Activated CD4-positive, alpha-beta memory T cell treated with anti-CD3 and anti-CD28 coated beads, Interleukin-2, amount 10 ng/mL, durations not matched to agents 7 days and 5 days (primary cell): Measurements from ENCODE around the gene CREB3L1. TPM values are rescaled to one million over a fixed set of nuclear protein-coding genes. Genes with fewer than 3 reads are reported as not detected.

ENCODE experiments used
- CTCF ChIA-PET: fragments of 350-600 bp; sonication (Branson Sonifier 250); formaldehyde crosslinking; loops from one replicate; lab custom pipeline; 2021; ENCODE audit warnings: antibody characterized with exemption, inconsistent platforms; lab: Charles Lee
- POLR2A ChIA-PET: fragments of 350-600 bp; sonication (Branson Sonifier 250); formaldehyde crosslinking; loops from one replicate; lab custom pipeline; 2021; ENCODE audit warnings: antibody characterized with exemption; lab: Charles Lee
- DNase-seq: peaks from one replicate; pipeline ENCODE4 v3.0.0-alpha.2; 2020
- H3K27ac Mint-ChIP-seq: one replicate; pipeline ENCODE4 v1.8.0; 2021; ENCODE audit warnings: mild to moderate bottlenecking, mixed read lengths
- H3K27me3 Mint-ChIP-seq: one replicate; pipeline ENCODE4 v1.8.0; 2021; ENCODE audit warnings: mixed read lengths
- H3K36me3 Mint-ChIP-seq: one replicate; pipeline ENCODE4 v1.8.0; 2021; ENCODE audit warnings: low read depth, mixed read lengths
- H3K4me1 Mint-ChIP-seq: one replicate; pipeline ENCODE4 v1.8.0; 2021; ENCODE audit warnings: mixed read lengths
- H3K4me3 Mint-ChIP-seq: one replicate; pipeline ENCODE4 v1.8.0; 2021; ENCODE audit warnings: mild to moderate bottlenecking, mixed read lengths
- H3K9me3 Mint-ChIP-seq: one replicate; pipeline ENCODE4 v1.8.0; 2021; ENCODE audit warnings: mixed read lengths
- total RNA-seq, 2 experiments: library from RNA; stranded (reverse); gene quantifications; one replicate each; pipeline ENCODE4 v1.2.3, GENCODE V29; 2021

CREB3L1 gene
- total RNA-seq, 2 experiments from 2014 or later = not detected

GRCh38 chr11:46330563-46331281, 53.3 kb downstream of the CREB3L1 start:
- Mint-ChIP-seq H3K27me3 (peaks cover 58% of the 10 kb centered on the region), H3K27ac (no peak overlapping the region), H3K36me3 (no peaks in the 10 kb centered on the region), H3K4me1 (peaks cover 29% of the 10 kb centered on the region), H3K4me3 (no peak overlapping the region), H3K9me3 (no peaks in the 10 kb centered on the region)
- ChIA-PET CTCF (interaction anchor here (1.2 to 2.4 kb wide), 11 partner anchors 10 to 93 kb away, joined by 3 to 10 read pairs (median 5); partner anchors contain the start of gene DGKZ), POLR2A (interaction anchor here (0.9 to 2.1 kb wide), 8 partner anchors 10 to 22 kb away, joined by 3 to 11 read pairs (median 5); partner anchors contain the start of gene DGKZ)
- no peak for DNase-seq

DNA sequence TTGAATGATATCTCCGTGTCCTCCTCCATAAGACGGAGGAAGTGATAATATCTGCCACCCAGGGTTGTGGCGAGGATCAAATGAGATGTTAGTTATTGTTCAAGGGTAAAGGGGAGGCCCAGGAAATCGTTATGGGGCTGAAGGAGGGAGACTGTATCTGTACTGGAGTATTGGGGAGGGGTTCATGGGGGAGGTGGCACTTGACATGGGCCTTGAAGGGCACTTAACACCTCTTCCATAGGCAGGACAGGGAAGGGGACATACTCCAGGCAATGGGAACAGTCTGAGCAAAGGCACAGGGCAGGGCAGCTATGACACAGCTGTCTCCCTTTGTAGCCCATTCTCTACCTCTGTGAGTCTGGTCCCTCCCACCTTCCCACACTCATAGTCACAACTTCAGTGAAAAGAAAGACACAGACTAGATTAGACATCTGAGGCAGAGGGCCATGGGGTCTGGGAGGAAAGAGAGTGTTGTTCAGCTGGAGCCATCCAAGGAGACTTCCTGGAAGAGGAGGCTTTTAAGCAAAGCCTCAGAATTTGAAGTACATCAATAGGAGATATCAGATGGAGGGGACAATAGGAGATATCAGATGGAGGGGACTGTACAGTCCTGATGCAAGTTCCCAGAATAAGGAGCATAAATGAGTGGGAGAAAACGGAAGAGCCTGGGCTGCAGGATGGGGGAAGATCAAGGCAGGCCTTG, 54.0 kb downstream of the CREB3L1 start:
- ChIA-PET POLR2A (interaction anchor here (1.0 to 2.1 kb wide), 6 partner anchors 9 to 21 kb away, joined by 3 to 11 read pairs (median 5); no protein-coding TSS in a partner anchor), CTCF (interaction anchor here (1.4 to 2.4 kb wide), 7 partner anchors 10 to 93 kb away, joined by 3 to 10 read pairs (median 6); no protein-coding TSS in a partner anchor)
- peak overlapping the region; percentile 0 for H3K4me3 Mint-ChIP-seq
- no peak overlapping the region for H3K27ac Mint-ChIP-seq
- H3K9me3 Mint-ChIP-seq = no peaks in the 10 kb centered on the region
- H3K27me3 Mint-ChIP-seq = peaks cover 63% of the 10 kb centered on the region
- H3K4me1 Mint-ChIP-seq = peaks cover 29% of the 10 kb centered on the region
- no peaks in the 10 kb centered on the region for H3K36me3 Mint-ChIP-seq
- DNase-seq = peak; percentile 46

DNA sequence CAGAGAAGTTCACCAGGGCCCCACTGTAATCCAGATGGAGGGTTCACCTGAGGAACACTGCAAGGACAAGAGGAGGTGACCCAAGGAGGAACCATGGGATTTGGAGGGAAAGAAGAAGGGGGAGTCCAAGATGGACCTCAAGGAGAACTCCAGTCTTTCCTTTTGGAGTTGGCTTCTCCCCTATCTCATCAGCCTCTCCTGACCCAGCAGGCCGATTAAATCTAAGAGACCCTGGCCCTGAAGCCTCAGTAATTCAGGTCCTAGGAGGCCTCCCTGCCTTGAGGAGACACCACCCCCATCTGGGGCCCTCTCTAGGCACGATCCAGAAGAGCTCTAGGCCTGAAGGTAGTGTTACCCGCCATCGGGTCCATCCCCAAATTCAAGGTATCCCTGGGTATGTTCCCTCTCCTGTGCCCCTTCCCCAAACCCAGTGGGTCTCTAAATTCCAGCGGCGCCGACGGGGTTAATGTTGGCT, 54.7 kb downstream of the CREB3L1 start:
- ChIA-PET CTCF (interaction anchor here (0.8 to 1.6 kb wide), 3 partner anchors 15 to 29 kb away, joined by 3 read pairs; partner anchors contain the start of gene DGKZ), POLR2A (interaction anchor here (0.9 to 1.4 kb wide), 2 partner anchors 13 to 92 kb away, joined by 3 to 4 read pairs; no protein-coding TSS in a partner anchor)
- H3K9me3 Mint-ChIP-seq = no peaks in the 10 kb centered on the region
- peaks cover 32% of the 10 kb centered on the region for H3K4me1 Mint-ChIP-seq
- peak overlapping the region; percentile 0 for H3K4me3 Mint-ChIP-seq
- DNase-seq = no peak
- no peaks in the 10 kb centered on the region for H3K36me3 Mint-ChIP-seq
- peaks cover 59% of the 10 kb centered on the region for H3K27me3 Mint-ChIP-seq
- H3K27ac Mint-ChIP-seq = no peak overlapping the region

DNA sequence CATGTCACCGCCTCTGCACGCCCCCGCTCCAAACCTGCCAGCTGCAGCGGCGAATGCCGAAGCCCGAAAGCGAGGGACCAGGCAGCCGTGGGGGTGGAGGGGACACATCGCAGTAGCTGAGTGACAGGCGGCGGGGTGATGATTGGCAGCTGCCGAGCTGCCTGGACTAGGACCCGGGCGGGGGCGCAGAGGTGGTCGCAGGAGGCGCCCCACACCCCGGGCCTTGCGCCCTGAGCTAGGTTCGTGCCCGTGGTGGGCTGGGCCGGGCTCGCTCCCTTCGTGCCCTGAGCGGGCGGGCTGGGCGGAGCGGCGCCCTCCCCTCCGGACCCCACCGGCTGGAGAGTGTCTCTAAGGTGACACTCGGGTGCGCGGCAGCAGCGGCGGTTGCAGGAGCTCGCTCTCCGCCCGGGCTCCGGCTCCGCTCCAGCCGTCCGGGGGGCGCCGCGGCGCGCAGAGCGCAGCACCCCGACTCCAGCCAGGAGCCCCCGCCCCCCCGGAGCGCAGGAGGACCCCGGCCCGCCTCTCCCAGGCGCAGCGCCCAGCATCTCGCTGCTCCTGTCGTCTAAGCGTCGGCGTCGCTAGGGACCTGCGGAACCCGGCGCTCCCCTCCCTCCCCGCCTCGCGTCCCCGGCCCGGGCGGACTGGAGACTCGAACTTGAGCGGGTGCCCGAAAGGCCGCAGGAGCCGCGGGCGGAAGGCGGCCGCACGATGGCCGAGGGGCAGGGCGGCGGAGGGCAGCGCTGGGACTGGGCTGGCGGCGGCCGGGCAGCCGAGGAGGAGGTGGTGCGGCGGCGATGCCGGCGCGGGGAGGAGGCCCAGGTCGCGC, 55.3 kb downstream of the CREB3L1 start:
- ChIA-PET CTCF (interaction anchor here (0.8 to 1.6 kb wide), 3 partner anchors 14 to 28 kb away, joined by 3 read pairs; partner anchors contain the start of gene DGKZ), POLR2A (interaction anchor here (0.6 to 1.4 kb wide), 3 partner anchors 13 to 93 kb away, joined by 3 to 4 read pairs (median 3); no protein-coding TSS in a partner anchor)
- H3K9me3 Mint-ChIP-seq = no peaks in the 10 kb centered on the region
- peaks cover 56% of the 10 kb centered on the region for H3K27me3 Mint-ChIP-seq
- DNase-seq = no peak
- no peaks in the 10 kb centered on the region for H3K36me3 Mint-ChIP-seq
- H3K27ac Mint-ChIP-seq = no peak overlapping the region
- no peak overlapping the region for H3K4me3 Mint-ChIP-seq
- H3K4me1 Mint-ChIP-seq = peaks cover 35% of the 10 kb centered on the region

- H3K27me3 Mint-ChIP-seq = peaks cover 54% of the 10 kb centered on the region
- H3K4me3 Mint-ChIP-seq = no peak overlapping the region
- H3K9me3 Mint-ChIP-seq = no peaks in the 10 kb centered on the region
- H3K27ac Mint-ChIP-seq = no peak overlapping the region
- CTCF ChIA-PET = interaction anchor here (0.9 kb wide), 1 partner anchor 14 kb away, joined by 3 read pairs; the partner anchor contains the start of gene DGKZ
- POLR2A ChIA-PET = interaction anchor here (0.6 kb wide), 1 partner anchor 12 kb away, joined by 3 read pairs; no protein-coding TSS in a partner anchor
- no peaks in the 10 kb centered on the region for H3K36me3 Mint-ChIP-seq
- H3K4me1 Mint-ChIP-seq = peaks cover 37% of the 10 kb centered on the region
- no peak for DNase-seq
These were observed 56.0 kb downstream of the CREB3L1 start for GRCh38 chr11:46333394-46333947.

DNA sequence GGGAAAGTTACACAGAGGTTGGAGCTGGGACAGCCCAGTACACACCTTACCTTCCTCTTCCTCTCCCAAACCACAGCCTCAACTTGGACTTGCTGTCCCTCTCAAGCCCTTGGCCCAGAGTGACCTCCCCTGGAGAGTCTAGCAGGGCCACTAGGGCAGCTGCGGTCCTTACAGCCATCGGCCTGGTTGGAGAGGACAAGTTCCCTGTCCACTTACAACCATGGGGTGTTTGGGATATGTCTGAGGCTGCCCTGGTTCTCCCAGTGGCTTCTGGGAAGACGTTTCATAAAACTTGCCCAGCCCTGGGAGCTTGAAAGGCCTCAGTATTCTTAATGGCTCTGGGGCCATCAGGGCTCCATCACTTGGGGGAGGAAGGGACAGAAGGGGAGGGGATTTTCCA, 56.7 kb downstream of the CREB3L1 start:
- ChIA-PET CTCF (interaction anchor here (0.6 to 1.0 kb wide), 2 partner anchors 17 to 94 kb away, joined by 3 to 4 read pairs; no protein-coding TSS in a partner anchor), POLR2A (no interaction called here)
- Mint-ChIP-seq H3K4me3 (no peak overlapping the region), H3K36me3 (no peaks in the 10 kb centered on the region), H3K27ac (no peak overlapping the region), H3K27me3 (peaks cover 56% of the 10 kb centered on the region), H3K9me3 (no peaks in the 10 kb centered on the region), H3K4me1 (peaks cover 40% of the 10 kb centered on the region)
- no peak for DNase-seq

DNA sequence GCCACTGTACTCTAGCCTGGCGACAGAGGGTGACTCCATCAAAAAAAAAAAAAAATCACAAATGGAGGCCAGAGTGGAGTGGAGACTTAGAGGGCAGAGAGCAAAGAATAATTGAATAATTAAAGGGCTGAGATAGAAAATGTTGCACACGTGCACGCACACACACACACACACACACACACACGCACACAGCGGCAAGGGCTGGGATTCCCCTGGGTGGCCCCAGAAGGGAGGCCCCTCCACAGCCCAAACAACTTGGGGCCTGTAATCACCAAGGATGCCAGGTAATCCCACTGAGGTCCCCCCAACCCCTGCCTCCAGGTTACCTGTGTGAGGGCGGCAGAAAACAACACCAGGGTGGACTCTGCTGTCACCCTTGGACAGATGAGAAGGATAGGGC, 57.8 kb downstream of the CREB3L1 start:
- no peak for DNase-seq
- Mint-ChIP-seq H3K9me3 (no peaks in the 10 kb centered on the region), H3K4me3 (no peak overlapping the region), H3K36me3 (no peaks in the 10 kb centered on the region), H3K4me1 (peaks cover 37% of the 10 kb centered on the region), H3K27me3 (peaks cover 51% of the 10 kb centered on the region), H3K27ac (no peak overlapping the region)
- ChIA-PET POLR2A (no interaction called here), CTCF (no interaction called here)

DNA sequence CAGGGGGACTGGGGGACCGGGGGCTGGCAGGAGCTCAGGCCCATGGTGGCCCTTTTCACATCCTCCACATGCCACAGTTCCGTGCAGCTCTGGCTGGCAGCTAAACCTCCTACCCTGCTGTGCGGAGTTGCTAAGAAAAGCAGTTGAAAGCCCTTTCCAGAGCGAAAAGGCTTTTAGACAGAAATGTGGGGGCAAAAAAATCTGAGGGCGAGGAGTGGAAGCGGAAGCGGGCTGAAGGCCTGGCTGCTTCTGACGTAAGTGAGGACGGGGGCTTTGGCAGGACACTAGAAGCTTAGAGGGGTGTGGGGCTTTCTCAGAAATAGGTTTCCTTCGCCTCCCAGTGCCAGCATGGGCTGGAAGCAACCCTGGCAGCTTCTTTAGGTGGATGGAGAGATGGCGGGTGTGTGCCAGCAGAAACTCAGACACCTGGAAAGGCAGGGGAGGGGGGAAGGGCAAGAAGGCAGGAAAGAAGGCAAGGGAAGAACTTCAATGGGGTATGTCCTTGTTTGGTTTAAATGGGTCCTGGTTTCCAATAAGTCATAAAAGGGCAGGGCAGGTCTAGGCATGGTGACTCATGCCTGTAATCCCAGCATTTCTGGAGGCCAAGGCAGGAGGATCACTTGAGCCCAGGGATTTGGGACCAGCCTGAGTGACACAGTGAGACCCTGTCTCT, 58.6 kb downstream of the CREB3L1 start:
- ChIA-PET CTCF (interaction anchor here (1.0 kb wide), 1 partner anchor 33 kb away, joined by 3 read pairs; no protein-coding TSS in a partner anchor), POLR2A (no interaction called here)
- H3K36me3 Mint-ChIP-seq = no peaks in the 10 kb centered on the region
- H3K9me3 Mint-ChIP-seq = no peaks in the 10 kb centered on the region
- H3K4me3 Mint-ChIP-seq = no peak overlapping the region
- no peak overlapping the region for H3K27ac Mint-ChIP-seq
- H3K27me3 Mint-ChIP-seq = peaks cover 43% of the 10 kb centered on the region
- DNase-seq = no peak
- peaks cover 29% of the 10 kb centered on the region for H3K4me1 Mint-ChIP-seq

GRCh38 chr11:46336563-46337180, 59.2 kb downstream of the CREB3L1 start:
- DNase-seq = no peak
- peaks cover 40% of the 10 kb centered on the region for H3K27me3 Mint-ChIP-seq
- no peaks in the 10 kb centered on the region for H3K36me3 Mint-ChIP-seq
- H3K9me3 Mint-ChIP-seq = no peaks in the 10 kb centered on the region
- no peak overlapping the region for H3K27ac Mint-ChIP-seq
- POLR2A ChIA-PET = no interaction called here
- H3K4me1 Mint-ChIP-seq = peaks cover 29% of the 10 kb centered on the region
- CTCF ChIA-PET = interaction anchor here (1.0 kb wide), 1 partner anchor 32 kb away, joined by 3 read pairs; no protein-coding TSS in a partner anchor
- H3K4me3 Mint-ChIP-seq = no peak overlapping the region

DNA sequence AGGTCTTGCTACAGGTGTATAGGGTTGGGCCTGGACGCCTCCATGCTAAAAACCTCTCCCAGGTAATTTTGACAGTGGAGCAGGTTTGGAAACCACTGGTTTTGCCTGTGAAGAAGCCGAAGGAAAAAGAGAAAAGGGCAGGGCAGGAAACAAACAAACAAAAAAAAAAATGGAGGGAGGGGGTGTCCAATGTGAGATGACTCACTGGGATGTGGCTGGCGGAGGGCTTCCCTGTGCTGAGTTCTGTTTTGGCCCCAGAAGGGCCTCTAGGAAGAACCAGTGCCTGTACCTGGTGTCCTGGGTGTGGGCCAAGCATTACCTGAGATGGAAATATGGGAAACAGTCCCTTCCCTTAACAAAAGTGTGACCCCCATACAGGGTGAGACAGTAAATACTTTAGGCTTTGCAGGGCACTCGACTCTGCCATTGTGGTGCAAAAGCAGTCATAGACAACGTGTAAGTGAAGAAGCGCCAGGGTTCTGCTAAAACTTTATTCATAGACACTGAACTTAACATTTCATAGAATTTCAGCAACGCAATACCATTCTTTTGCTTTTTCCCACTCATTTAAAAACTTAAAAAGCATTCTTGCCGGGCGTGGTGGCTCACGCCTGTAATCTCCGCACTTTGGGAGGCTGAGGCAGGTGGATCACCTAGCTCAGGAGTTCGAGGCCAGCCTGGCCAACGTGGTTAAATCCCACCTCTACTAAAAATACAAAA, 60.3 kb downstream of the CREB3L1 start:
- Mint-ChIP-seq H3K27ac (no peak overlapping the region), H3K27me3 (peaks cover 31% of the 10 kb centered on the region), H3K36me3 (no peaks in the 10 kb centered on the region), H3K9me3 (no peaks in the 10 kb centered on the region), H3K4me1 (peaks cover 30% of the 10 kb centered on the region), H3K4me3 (no peak overlapping the region)
- DNase-seq = no peak
- CTCF ChIA-PET = interaction anchor here (1.7 kb wide), 1 partner anchor 15 kb away, joined by 5 read pairs; no protein-coding TSS in a partner anchor
- POLR2A ChIA-PET = no interaction called here
